Bronchial smooth muscle cell (primary cell): ENCODE data around the gene MPV17L2. TPM values are rescaled to one million over a fixed set of nuclear protein-coding genes. Genes with fewer than 3 reads are reported as not detected.

Experiments used
- total RNA-seq: library from RNA; depleted of rRNA; stranded (reverse); fragments of >200 nt; gene quantifications from 2 replicates; pipeline ENCODE4 v1.2.1, GENCODE V29; 2014

The MPV17L2 gene
- 4.2 and 5.2 TPM in 2 replicates for total RNA-seq

GRCh38 chr19:18192673-18193387 is at the start of gene MPV17L2:
Gene MPV17L2 (plus strand): TSS chr19:18193218. CDS start chr19:18193282, 64 bp downstream.

GRCh38 chr19:18152817-18153555 is 40.0 kb upstream of the MPV17L2 start, which contains the start of gene PIK3R2:
Gene PIK3R2 (plus strand): TSS chr19:18153163. CDS start chr19:18155880, 2,717 bp downstream.

DNA sequence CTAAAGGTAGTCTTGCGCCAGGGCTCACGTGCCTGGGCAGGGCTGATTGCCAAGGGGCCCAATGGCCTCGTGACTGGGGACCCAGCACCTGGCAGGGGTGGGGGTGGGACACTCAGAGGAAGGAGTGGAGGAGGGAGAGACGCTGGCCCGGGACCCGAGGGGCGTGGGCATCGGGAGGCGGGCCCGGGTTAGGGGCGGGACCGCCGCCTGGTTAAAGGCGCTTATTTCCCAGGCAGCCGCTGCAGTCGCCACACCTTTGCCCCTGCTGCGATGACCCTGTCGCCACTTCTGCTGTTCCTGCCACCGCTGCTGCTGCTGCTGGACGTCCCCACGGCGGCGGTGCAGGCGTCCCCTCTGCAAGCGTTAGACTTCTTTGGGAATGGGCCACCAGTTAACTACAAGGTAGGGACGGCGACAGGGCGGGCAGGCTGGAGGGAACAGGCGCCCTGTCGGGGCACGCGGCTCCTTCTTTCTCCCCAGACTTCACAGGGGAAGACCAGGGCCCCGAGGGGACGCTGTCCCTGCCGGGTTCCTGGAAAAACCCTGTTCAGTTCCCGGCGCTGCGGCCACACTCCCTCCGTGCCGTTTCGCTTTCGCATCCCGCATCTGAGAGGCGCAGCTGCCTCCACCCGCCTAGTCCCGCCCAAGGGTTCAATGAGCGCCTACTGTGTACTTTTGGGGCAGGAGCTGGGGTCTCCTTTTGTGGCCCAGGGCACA is 19.3 kb upstream of the MPV17L2 start, which contains the start of gene IFI30:
Gene IFI30, plus strand, starts transcription at position 242 of the 717 bp plus-strand sequence. Its CDS starts 29 bp downstream, at position 271.

GRCh38 chr19:18203863-18204393 is 10.9 kb downstream of the MPV17L2 start, which contains the start of gene RAB3A:
Gene RAB3A (minus strand): TSS chr19:18204042. CDS start chr19:18202740, 1,302 bp downstream.

GRCh38 chr19:18225702-18226468 is 32.9 kb downstream of the MPV17L2 start, which contains the start of gene PDE4C:
Gene PDE4C (minus strand): TSS chr19:18226438. CDS start chr19:18226415, 23 bp downstream.

Other genes with a start within 250 kb of the MPV17L2 start
- 0.34 TPM in 1 of 2 replicates, not detected in the other for gene KCNN1, start 226.1 kb upstream of the MPV17L2 start, total RNA-seq
- gene ARRDC2, start 185.0 kb upstream of the MPV17L2 start, total RNA-seq = 4.6 and 6.1 TPM in 2 replicates
- 0.32 TPM in 1 of 2 replicates, not detected in the other for gene IL12RB1, start 106.3 kb upstream of the MPV17L2 start, total RNA-seq
- 1.9 and 3.0 TPM in 2 replicates for gene MAST3, start 95.4 kb upstream of the MPV17L2 start, total RNA-seq
- gene PIK3R2, start 40.1 kb upstream of the MPV17L2 start, total RNA-seq = 2.0 and 8.4 TPM in 2 replicates
- 9.5 and 35.3 TPM in 2 replicates for gene IFI30, start 19.4 kb upstream of the MPV17L2 start, total RNA-seq
- gene RAB3A, start 10.8 kb downstream of the MPV17L2 start, total RNA-seq = 3.2 and 11.1 TPM in 2 replicates
- gene PDE4C, start 33.2 kb downstream of the MPV17L2 start, total RNA-seq = 2.2 and 2.9 TPM in 2 replicates
- 0.43 and 0.63 TPM in 2 replicates for gene IQCN, start 81.2 kb downstream of the MPV17L2 start, total RNA-seq
- gene JUND, start 88.4 kb downstream of the MPV17L2 start, total RNA-seq = 71.4 and 107 TPM in 2 replicates
- gene LSM4, start 129.9 kb downstream of the MPV17L2 start, total RNA-seq = 59.2 and 128 TPM in 2 replicates
- 42.6 and 66.2 TPM in 2 replicates for gene PGPEP1, start 147.4 kb downstream of the MPV17L2 start, total RNA-seq
- gene GDF15, start 192.9 kb downstream of the MPV17L2 start, total RNA-seq = 33.8 and 41.9 TPM in 2 replicates
- gene LRRC25, start 204.4 kb downstream of the MPV17L2 start, total RNA-seq = 0.16 and 0.34 TPM in 2 replicates
- 31.8 and 40.5 TPM in 2 replicates for gene SSBP4, start 226.2 kb downstream of the MPV17L2 start, total RNA-seq
- 13.8 and 18.4 TPM in 2 replicates for gene ISYNA1, start 244.9 kb downstream of the MPV17L2 start, total RNA-seq